NCI-H1048 (cell line): Measurements from ENCODE around the gene CLSTN1.
"Not testable (repeated sequence)": the region's sequence is repeated elsewhere in the genome, so short reads cannot be mapped to it uniquely, and the experiment has no call there.

Experiments
- DNase-seq: peaks from one replicate; lab custom pipeline; 2025; lab: John Stamatoyannopoulos, UW

CLSTN1 gene

DNA sequence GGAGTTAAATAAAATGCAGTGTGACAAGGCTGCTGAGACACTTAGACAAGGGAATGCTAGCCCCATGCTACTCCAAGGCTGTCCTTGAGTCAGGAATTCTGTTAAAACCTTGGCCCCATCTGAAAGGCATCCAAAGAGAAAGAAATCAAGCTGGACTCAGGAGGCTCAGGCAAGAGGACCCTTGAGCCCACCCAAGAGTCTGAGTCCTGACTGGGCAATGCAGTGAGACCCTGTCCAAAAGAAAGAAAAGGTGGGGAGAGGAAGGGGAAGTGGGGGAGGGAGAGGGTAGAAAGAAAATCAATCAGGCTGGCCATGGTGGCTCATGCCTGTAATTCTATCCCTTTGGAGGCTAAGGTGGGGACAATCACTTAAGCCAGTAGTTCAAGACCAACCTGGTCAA, 26.7 kb downstream of the CLSTN1 start:
- DNase-seq, result no peak

DNA sequence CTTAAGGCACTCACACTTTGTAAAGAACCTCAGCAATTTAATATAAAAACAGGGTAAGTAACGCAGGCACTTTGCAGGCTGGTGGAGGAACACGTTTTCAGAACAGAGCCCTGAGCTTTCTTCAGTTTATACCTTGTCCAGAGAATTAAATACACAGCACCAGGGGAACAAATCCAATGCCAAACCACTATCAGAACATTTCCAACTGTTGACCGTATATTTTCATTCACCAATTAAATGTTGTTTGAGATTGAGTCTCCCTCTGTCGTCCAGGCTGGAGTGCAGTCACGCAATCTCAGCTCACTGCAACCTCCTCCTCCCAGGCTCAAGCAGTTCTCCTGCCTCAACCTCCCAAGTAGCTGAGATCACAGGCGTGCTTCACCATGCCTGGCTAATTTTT, 29.7 kb downstream of the CLSTN1 start:
- DNase-seq, result no peak

DNA sequence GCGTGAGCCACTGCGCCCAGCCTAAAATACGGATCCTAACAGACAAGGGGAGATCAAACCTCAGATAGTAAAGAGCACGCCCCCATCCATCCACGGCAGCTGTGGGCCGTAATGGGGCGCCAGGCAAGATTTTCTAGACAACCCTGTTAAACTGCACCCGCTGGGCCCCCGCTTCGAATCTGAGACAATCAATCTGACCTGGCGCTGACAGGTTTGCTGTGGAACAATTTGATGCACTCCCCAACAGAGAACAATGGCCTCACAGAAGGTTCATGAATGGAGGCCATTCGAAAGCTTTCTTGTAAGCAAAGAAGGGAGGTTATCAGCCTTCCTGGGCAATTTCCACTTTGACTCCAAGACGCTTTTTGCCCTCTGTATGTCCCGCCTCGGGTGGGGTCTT, 30.5 kb downstream of the CLSTN1 start:
- DNase-seq, result no peak

DNA sequence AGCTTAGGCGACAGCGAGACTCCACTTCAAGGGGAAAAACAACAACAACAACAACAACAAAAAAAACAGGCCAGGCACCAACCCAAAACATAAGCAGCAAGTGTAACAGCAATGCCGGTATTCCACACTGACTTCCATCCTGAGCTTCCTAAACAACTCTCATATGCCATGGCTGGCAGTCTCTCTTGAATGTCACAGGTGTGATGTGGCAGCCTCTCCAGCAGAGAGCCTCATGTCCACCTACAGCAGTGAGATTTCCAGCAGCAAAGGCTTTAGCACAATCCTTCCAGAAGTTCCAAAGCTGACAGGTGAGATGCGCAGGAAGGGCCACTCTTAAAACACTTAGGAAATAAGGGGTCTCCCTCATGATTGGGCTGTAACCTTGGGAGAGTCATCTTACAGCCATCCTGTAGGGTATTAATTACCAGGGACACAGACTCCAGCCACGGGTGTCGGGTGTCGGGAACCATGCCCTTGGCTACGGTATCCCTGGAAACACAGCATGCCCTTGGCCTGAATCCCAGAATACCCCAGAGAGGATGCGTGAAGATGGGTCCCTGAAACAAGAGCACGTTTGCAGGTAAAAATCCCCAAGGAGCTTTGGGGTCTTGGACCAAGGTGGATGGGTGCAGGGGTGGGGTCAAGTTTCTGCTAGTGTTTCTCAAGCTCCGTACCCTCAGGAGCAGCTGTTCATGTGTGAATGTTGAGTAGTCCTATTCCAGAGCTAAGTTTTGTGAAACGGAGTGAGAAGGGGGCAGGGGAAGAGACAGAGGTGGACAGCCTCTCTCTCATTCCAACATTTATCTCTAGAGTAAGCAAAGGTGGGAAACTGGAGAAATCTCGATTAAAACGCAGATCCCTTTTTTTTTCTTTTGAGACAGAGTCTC, 31.4 kb downstream of the CLSTN1 start:
- DNase-seq, result no peak

DNA sequence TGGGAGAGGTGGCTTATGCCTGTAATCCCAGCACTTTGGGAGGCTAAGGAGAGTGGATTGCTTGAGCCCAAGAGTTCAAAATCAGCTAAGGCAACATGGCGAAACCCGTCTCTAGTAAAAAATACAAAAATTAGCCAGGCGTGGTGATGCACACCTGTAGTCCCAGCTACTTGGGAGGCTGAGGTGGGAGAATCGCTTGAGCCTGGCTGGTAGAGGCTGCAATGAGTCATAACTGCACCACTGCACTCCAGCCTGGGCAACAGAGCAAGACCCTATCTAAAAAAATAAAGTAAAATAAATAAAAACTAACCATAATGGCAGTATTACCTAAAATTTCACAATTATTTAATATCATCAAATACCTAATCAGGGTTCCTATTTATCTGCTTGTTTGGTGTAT, 34.1 kb downstream of the CLSTN1 start:
- DNase-seq, result not testable (repeated sequence)

DNA sequence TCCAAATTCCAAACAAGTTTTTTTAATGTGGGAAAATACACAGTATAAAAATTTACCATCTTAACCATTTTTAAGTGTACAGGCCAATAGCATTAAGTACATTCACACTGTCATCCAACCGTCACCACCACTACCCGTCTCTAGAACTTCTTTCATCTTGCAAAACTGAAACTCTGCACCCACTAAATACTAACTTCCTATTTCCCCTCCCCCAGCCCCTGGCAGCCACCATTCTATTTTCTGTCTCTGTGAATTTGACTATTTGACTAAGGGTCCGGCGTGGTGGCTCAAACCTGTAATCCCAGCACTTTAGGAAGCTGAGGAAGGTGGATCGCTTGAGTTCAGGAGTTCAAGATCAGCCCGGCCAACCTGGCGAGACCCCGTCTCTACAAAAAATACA, 36.1 kb downstream of the CLSTN1 start:
- no peak for DNase-seq

DNA sequence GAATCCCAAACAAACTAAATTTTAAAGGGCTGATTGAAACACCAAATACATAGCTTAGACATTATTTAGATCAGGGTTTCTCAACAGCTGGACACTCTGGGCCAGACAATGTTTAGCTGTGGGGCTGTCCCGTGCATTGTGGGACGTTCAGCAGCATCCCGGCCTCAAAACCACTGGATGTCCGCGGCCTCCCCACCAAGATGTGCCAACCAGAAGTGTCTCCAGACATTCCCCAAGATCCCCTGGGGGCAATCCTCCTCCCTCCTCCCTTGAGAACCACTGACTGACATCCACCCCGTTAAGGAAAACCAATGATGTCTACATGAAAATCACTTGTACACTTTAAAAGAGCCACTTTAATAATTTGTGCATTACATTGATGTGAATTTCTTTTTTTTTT, 38.4 kb downstream of the CLSTN1 start:
- DNase-seq, result no peak

DNA sequence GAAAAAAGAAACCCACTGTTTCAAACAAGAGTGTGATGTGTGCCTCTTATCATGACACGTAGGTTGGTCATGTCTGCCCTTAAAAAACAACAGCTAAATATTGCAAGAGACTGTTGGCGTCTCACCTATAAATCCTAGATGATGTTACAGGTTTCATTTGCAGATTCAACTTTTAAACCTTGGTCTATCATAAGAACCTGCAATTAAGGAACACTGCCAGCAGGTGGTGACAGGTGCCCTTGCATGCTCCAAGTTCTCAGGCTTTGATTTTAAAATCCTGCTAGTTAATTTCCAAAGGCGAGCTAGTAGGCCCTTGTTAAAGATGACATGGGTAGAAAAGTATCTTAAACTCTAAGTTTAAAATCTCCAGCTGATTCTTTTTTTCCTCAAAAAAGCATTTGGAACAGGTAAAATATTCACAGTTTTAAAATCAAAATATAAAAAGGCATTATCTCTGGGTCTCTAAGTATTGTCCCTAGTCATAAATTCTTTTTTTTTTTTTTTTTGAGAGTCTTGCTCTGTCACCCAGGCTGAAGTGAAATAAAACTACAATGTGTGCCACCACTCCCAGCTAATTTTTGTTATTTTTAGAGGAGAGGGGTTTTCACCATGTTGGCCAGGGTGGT, 39.1 kb downstream of the CLSTN1 start:
- no peak for DNase-seq

DNA sequence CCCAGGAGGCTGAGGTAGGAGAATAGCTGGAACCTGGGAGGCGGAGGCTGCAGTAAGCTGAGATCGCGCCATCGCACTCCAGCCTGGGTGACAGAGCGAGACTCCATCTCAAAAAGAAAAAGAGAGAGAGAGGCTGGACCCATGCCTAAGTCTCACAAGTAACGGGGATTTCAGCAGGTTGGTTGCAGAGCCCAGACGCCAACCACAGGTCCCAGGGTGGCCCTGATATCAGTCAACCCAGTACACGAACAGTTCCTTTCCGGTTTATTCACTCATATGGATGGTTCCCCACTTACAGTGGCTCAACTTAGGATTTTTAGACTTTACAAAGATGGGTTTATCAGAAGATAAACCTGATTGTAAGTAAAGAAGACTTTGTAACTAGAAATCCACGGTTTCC, 40.9 kb downstream of the CLSTN1 start:
- no peak for DNase-seq

DNA sequence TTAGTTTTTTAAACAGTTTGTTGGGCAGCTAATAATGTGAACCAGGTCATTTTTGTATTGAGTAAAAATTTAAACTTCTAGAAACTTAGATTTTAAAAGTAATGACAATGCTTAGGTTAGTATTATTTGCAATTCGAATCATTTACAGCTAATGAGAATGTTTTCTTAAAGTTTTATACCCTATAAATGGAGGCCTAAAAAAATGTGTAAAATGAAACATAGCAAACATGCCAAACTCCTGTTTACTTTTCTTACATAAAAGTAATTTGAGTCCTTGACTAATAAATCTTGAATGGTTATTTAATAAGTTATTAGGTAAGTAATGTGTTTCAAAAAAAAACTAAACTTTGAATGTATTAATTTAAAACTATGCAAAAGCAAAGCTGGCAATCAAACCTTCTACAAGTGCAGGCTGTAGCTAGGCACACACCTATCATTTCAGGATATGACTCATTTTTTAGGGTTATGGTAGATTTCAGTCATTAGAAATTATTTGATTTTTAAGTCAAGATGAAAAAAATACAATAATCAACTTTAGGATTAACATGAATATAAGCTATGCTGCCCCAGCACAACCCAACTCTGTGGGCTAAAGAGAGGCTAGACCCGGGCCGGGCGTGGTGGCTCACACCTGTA, 41.5 kb downstream of the CLSTN1 start:
- no peak for DNase-seq

DNA sequence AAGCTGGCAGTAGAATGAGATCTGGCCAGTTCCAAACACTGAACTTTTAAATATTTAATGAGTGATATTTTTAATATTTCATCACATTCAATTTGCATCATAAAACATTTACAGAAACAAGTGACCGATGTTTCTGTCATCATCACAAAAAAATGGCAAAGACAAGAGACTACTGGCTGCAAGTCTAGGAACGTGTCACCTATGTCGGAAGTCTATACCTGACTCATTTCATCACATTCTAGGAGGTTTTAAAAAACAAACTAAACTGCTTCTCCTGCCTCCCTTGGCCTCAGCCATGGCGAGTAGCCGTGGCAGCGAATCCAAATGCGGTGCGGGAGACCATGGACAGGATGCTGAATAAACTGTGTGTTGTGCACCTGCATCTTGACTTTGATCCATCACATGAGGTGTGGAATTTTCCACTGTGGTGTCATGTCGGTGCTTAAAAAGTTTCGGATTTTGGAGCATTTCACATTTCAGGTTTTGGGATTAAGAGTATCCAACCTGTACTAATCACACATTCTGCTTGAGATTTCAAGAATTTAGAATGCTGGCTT, 43.1 kb downstream of the CLSTN1 start:
- no peak for DNase-seq

DNA sequence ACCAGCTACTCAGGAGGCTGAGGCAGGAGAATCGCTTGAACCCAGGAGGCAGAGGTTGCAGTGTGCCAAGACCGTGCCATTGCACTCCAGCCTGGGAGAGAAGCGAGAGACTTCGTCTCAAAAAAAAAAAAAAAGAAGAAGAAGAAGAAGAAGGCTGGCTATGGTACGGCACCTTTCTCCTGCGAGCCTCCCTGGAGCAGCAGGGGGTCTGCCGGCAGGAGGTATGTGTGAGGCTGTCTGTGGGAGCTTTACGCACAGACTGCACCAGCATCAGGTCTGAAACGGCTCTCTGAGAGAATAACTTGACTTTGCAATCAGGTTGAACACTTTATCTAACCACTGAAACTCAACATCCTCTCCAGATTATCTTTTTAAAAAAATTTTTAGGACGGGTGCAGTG, 44.9 kb downstream of the CLSTN1 start:
- DNase-seq, result no peak

DNA sequence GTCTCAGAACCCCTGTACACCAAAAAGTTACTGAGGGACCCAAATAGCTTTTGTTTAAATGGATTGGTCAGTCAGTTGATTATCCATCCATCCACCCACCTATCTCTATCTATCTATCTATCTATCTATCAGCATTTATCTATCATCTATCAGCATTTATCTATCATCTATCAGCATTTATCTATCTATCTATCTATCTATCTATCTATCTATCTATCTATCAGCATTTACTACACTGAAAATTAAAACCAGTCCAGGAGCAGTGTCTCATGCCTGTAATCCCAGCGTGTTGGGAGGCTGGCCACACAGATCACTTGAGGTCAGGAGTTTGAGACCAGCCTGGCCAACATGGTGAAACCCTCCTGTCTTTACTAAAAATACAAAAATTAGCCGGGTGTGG, 47.1 kb downstream of the CLSTN1 start:
- no peak for DNase-seq

DNA sequence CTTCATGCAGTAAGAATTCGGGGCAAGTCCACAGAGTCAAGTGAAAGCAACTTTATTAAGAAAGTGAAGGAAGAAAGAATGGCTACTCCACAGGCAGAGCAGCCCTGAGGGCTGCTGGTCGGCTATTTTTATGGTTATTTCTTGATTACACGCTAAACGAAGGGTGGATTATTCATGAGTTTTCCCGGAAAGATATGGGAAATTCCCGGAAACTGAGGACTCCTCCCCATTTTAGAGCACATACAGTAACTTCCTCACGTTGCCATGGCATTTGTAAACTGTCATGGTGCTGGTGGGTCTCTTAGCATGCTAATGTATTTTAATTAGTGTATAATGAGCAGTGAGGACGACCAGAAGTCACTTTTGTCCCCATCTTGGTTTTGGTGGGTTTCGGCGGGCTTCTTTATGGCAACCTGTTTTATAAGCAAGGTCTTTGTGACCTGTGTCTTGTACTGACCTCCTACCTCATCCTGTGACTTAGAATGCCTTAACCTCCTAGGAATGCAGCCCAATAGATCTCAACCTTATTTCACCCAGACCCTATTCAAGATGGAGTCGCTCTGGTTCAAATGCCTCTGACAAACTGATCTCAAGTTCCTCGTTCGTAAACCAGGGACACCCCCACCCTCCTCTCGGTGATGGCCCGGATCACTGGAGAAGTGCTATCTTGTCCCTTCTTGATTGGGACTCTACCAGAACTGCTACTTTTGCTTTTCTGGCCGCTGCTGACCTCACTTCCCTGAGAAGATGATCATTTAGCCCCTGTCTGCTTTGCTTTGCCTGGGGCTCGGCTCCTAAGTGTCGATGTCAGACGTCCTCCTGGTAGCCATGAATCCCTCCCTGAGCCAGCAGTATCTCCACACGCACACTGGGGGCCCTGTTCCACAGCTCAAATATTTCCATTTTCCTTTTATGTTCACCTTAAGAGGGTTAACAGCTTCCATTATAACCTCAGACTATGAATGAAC, 48.8 kb downstream of the CLSTN1 start:
- no peak for DNase-seq

DNA sequence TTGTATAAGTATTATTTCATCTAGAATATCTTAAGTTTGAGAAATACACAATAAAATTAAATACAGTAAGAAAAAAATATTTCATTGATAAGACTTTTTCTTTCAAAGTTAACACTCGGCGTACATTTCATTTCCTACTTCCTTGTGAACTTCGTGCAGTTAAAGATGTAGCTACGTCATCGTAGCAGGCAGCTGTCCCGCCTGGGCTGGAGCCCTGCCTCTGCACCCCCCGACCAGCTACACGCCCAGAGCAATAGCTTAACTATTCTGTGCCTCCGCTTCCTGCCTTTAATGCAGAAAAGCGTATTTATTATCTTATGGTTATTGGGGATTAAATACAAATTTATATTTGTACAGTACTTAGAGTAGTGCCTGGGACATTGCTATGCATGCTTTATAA, 53.5 kb downstream of the CLSTN1 start:
- no peak for DNase-seq

DNA sequence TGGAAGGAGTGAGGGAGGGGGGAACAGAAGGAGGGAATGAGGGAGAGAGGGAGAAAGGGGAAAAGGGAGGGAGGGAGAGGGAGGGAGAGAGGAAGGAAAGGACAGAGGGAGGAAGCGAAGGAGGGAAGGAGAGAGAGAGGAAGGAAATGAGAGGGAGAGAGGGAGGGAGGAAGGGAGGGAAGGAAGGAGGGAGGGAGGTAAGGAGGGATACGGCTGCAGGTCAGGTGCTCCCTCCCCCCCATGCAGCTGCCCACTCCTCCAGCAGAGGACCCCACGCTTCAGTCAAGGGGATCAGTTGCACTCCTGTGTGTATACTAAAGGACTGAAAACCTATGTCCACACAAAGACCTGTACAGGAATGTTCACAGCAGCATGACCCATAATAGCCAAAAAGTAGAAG, 54.8 kb downstream of the CLSTN1 start:
- no peak for DNase-seq

DNA sequence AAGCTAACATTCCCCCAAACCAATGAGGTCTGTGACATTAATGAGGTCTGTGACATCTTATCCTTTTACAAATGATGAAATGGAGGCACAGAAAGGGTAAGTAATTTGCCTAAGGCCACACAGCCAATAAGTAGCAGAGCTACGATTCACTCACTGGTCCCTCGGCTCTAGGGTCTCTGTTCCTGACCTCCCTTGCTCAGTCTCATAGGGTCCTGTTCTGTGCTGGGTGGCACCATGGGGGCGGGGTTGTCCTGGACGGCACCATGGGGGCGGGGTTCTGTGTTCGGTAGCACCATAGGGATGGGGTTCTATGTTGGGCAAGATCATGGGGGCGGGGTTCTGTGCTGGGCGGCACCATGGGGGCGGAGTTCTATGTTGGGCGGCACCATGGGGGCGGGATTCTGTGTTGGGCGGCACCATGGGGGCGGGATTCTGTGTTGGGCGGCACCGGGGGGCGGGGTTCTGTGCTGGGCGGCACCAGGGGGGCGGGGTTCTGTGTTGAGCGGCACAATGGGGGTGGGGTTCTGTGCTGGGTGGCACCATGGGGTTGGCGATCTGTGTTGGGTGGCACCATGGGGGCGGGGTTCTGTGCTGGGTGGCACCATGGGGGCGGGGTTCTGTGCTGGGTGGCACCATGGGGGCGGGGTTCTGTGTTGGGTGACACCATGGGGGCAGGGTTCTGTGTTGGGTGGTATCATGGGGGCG, 55.6 kb downstream of the CLSTN1 start:
- no peak for DNase-seq

DNA sequence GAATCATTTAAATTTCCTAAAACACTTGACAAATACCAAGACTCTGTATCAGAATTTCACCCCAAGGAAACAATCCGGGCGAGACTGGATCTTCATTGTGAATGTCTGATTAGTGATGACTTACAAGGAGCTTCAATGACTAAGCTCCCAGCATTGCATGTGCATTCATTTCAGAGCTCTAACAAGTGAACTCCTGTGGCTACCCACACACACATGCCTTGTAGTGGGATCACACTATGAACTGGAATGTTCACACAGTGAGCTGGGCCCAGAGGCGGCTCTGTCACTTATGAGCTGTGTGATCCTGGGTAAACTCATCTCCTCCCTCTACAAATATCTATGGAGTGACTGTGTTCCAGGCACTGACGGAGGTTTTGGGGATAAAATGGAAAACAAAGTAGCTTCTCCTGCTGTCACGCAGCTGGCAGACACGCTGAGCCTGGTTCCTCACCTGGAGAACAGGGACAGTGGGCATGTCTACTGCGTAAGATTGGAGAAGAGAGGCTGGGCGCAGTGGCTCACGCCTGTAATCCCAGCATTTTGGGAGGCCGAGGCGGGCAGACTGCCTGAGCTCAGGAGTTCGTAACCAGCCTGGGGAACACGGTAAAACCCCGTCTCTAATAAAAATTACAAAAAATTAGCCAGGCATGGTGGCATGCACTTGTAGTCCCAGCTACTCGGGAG, 56.9 kb downstream of the CLSTN1 start:
- no peak for DNase-seq

DNA sequence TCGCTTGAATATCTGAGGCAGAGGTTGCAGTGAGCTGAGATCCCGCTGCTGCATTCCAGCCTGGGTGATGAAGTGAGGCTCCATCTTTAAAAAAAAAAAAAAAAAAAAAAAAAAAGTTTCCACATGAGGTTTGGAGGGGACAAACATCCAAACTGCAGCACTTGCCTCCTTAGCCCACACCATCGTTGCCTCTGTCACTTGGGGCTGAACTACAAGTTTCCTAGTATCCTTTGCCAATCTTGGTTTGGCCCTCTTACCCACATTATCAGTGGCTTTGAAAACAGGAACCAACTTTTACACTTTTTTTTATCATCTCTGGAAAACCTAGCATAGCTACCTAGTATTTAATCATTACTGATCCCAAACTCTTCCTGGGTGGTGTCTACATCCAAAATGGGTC, 59.2 kb downstream of the CLSTN1 start:
- DNase-seq, result no peak

DNA sequence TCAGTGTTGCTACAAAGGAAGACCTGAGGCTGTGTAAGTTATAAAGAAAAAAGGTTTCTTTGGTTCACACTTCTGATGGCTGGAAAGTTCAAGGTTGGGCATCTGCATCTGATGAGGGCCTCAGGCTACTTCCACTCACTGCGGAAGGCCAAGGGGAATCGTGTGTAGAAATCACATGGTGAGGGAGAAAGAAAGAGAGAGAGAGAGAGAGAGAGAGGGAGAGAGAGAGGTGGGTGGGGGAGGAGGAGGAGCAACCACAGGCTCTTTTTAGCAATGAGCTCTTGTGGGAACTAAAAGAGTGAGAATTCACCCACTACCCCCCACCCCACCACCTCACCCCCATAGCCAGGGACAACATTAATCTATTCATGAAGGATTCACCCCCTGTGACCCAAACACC, 59.9 kb downstream of the CLSTN1 start:
- no peak for DNase-seq

DNA sequence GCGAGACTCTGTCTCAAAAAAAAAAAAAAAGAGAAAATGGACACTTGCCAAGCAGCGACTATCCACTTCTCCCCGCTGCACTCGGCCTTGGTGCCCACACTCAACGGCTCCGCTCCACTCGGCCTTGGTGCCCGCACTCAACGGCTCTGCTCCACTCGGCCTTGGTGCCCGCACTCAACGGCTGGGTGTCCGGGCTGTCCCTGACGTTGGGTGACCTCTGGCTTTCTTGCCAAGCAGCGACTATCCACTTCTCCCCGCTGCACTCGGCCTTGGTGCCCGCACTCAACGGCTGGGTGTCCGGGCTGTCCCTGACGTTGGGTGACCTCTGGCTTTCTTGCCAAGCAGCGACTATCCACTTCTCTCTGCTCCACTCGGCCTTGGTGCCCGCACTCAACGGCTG, 61.3 kb downstream of the CLSTN1 start:
- not testable (repeated sequence) for DNase-seq
